ENCODE results near the gene KLHL7. TPM values are rescaled to one million over a fixed set of nuclear protein-coding genes. Genes with fewer than 3 reads are reported as not detected.

KLHL7 gene
- total and polyA plus RNA-seq, 9 of the 15 experiments (the other 6 are each of a cell fraction or from before 2014, with no cell fraction given) = 4.2 to 63.1 (median 32.3) TPM

- Histone ChIP-seq H3K4me3 (no peak overlapping the region), H3K9me1 (ENCODE audit: control insufficient read depth, insufficient read depth, low read length) (no peaks in the 10 kb centered on the region), H2AFZ (ENCODE audit: low read depth, low read length) (peak overlapping the region; percentile 14; the same call in 1 of the 2 replicates), H3K27me3 (ENCODE audit: control insufficient read depth in 2 of 2, insufficient read depth in 2 of 2, low read length in 2 of 2) (no peaks in the 10 kb centered on the region), H3K36me3 (ENCODE audit: control insufficient read depth, insufficient read depth, low read length) (no peaks in the 10 kb centered on the region), H3K27ac (ENCODE audit: extremely low read depth, low read depth, low read length) (no peak overlapping the region), H3K9ac (ENCODE audit: insufficient read depth in 1 of 2, low read depth in 2 of 2, low read length in 2 of 2) (peak overlapping the region in 1 of 2 experiments; percentile 48; a peak in 1 of 4 replicates), H3K4me2 (ENCODE audit: insufficient read depth, low read length) (no peak overlapping the region), H3K4me1 (replicated peaks in 1 of 2; ENCODE audit: control insufficient read depth in 2 of 2, insufficient read depth in 2 of 2, low read length in 2 of 2) (peaks cover 0 to 3% of the 10 kb centered on the region in 2 experiments; a peak in 2 of 5 replicates), H3K9me3 (replicated peaks; ENCODE audit: control insufficient read depth, insufficient read depth, low read depth, low read length) (no peaks in the 10 kb centered on the region), H4K20me1 (replicated peaks; ENCODE audit: control insufficient read depth, insufficient read depth, low read length) (no peaks in the 10 kb centered on the region), H3K79me2 (ENCODE audit: control insufficient read depth, insufficient read depth, low read length) (no peaks in the 10 kb centered on the region)
- ATAC-seq = peak; percentile 22; the same call in 1 of the 3 replicates
- no peak for TF ChIP-seq SMARCA4 (IDR thresholded peaks at IDR 0.05)
- ChIA-PET CTCF (ENCODE audit: low intra/inter-chr PET ratio) (no interaction called here), POLR2A (interaction anchor here (0.5 to 0.6 kb wide), 2 partner anchors 34 to 550 kb away, joined by 3 to 4 read pairs; no protein-coding TSS in a partner anchor)
- BruUV-seq (replicated peaks) = no TSS peak
- WGBS (ENCODE audit: insufficient coverage, low coverage, missing lambda C conversion rate) = 28% methylated on average over 2 of the region's 2 CpGs
- FAIRE-seq = no peak
- intact Hi-C loops (cut with micrococcal nuclease) (no loop called here), in situ Hi-C loops (cut with MboI) (no loop called here)
- no peak for DNase-seq (ENCODE audit: extremely low read depth in 1 of 4, low spot score in 3 of 4)
These were observed 104.9 kb downstream of the KLHL7 start for GRCh38 chr7:23210506-23210905.

GRCh38 chr7:23211589-23211988 is 106.0 kb downstream of the KLHL7 start:
- ATAC-seq (peak; percentile 59), FAIRE-seq (no peak), DNase-seq (ENCODE audit: extremely low read depth in 1 of 4, low spot score in 3 of 4) (no peak)
- Histone ChIP-seq H3K4me1 (replicated peaks in 1 of 2; ENCODE audit: control insufficient read depth in 2 of 2, insufficient read depth in 2 of 2, low read length in 2 of 2) (peaks cover 0 to 3% of the 10 kb centered on the region in 2 experiments; a peak in 1 of 5 replicates), H2AFZ (ENCODE audit: low read depth, low read length) (peak overlapping the region; percentile 60), H3K27me3 (ENCODE audit: control insufficient read depth in 2 of 2, insufficient read depth in 2 of 2, low read length in 2 of 2) (no peaks in the 10 kb centered on the region), H3K36me3 (ENCODE audit: control insufficient read depth, insufficient read depth, low read length) (no peaks in the 10 kb centered on the region), H3K4me3 (no peak overlapping the region), H3K4me2 (ENCODE audit: insufficient read depth, low read length) (no peak overlapping the region), H4K20me1 (replicated peaks; ENCODE audit: control insufficient read depth, insufficient read depth, low read length) (no peaks in the 10 kb centered on the region), H3K27ac (ENCODE audit: extremely low read depth, low read depth, low read length) (no peak overlapping the region), H3K9me3 (replicated peaks; ENCODE audit: control insufficient read depth, insufficient read depth, low read depth, low read length) (no peaks in the 10 kb centered on the region), H3K79me2 (ENCODE audit: control insufficient read depth, insufficient read depth, low read length) (no peaks in the 10 kb centered on the region), H3K9me1 (ENCODE audit: control insufficient read depth, insufficient read depth, low read length) (no peaks in the 10 kb centered on the region), H3K9ac (ENCODE audit: insufficient read depth in 1 of 2, low read depth in 2 of 2, low read length in 2 of 2) (no peak overlapping the region)
- peak; percentile 21; the same call in 1 of the 2 replicates for TF ChIP-seq ELF1 (tag; IDR thresholded peaks at IDR 0.05)
- no peak for TF ChIP-seq CBFA2T3 (IDR thresholded peaks at IDR 0.05)
- peak; percentile 16; the same call in 1 of the 2 replicates for TF ChIP-seq ZNF143 (CRISPR knock-in tag; IDR thresholded peaks at IDR 0.05)
- TF ChIP-seq HCFC1 (IDR thresholded peaks at IDR 0.05; ENCODE audit: low read depth, low read length) = peak; percentile 50
- intact Hi-C loops (cut with micrococcal nuclease) (no loop called here), in situ Hi-C loops (cut with MboI) (no loop called here)
- WGBS (ENCODE audit: insufficient coverage, low coverage, missing lambda C conversion rate) = 52% methylated on average over 7 of the region's 11 CpGs
- BruUV-seq (replicated peaks) = no TSS peak
- POLR2A ChIA-PET = interaction anchor here (0.7 to 1.9 kb wide), 4 partner anchors 11 to 51 kb away, joined by 3 to 4 read pairs (median 4); no protein-coding TSS in a partner anchor
- CTCF ChIA-PET (ENCODE audit: low intra/inter-chr PET ratio) = no interaction called here

Data from K562 (cell line).